Stimulated activated CD8-positive, alpha-beta memory T cell treated with anti-CD3 and anti-CD28 coated beads, Interleukin-2, amount 100 ng/mL, for 48 hours (primary cell): Measurements from ENCODE around the gene SCGB2B2.
"Not testable (repeated sequence)": the region's sequence is repeated elsewhere in the genome, so short reads cannot be mapped to it uniquely, and the experiment has no call there.

Experiments used
- DNase-seq, 2 donors: peaks; one replicate each; pipeline ENCODE4 v3.0.0-alpha.2; 2020; ENCODE audit warnings: low read depth in 2 of 2

SCGB2B2 gene

GRCh38 chr19:34676697-34677385, at the start of gene SCGB2B2:
SCGB2B2 (minus strand) TSS chr19:34677159; CDS start chr19:34594563, 82,596 bp downstream.
- DNase-seq, result peak in 1 of 2 donors; percentile 33

DNA sequence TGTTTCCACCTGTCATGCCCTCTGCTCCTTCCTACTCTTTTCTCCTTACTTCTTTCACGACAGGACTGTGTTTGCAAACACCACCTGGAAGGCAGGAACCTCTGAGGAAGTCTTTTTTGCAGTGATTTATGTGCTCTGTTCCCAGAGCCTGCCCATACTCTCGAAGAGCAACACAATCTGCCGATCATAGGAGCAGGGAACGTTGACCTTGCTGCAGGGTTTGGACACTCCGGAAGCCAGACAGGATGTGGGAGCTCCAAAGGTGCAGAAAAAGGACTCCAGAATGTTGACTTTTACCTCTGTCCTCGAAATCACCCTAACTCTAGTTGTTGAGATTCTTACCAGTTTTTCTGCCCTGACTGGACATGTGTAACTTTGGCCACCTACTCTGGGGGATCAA, 48.4 kb upstream of the SCGB2B2 start:
- DNase-seq, result no peak

DNA sequence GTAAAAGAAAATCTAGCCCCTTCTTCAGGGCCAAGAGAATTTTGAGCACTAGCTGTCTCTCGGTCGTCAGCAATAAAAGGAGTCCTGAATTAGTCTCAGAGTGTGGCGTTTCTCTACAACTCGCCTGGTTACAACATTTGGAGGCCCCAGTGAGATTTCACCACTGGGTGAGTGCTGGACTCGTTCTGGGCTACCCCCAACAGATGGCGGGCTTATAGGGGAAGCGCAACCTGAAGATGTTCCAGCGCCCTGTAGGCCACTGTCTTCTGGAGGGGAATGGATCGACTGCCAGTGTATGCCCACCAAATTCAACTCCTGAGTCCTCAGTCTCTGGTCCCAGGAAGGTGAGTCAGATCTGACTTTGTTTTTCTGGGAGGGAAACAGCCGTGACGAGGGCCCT, 45.4 kb upstream of the SCGB2B2 start:
- DNase-seq, result no peak

GRCh38 chr19:34715357-34715756, 38.4 kb upstream of the SCGB2B2 start:
- DNase-seq, result no peak

GRCh38 chr19:34713262-34713637, 36.3 kb upstream of the SCGB2B2 start:
- no peak for DNase-seq

DNA sequence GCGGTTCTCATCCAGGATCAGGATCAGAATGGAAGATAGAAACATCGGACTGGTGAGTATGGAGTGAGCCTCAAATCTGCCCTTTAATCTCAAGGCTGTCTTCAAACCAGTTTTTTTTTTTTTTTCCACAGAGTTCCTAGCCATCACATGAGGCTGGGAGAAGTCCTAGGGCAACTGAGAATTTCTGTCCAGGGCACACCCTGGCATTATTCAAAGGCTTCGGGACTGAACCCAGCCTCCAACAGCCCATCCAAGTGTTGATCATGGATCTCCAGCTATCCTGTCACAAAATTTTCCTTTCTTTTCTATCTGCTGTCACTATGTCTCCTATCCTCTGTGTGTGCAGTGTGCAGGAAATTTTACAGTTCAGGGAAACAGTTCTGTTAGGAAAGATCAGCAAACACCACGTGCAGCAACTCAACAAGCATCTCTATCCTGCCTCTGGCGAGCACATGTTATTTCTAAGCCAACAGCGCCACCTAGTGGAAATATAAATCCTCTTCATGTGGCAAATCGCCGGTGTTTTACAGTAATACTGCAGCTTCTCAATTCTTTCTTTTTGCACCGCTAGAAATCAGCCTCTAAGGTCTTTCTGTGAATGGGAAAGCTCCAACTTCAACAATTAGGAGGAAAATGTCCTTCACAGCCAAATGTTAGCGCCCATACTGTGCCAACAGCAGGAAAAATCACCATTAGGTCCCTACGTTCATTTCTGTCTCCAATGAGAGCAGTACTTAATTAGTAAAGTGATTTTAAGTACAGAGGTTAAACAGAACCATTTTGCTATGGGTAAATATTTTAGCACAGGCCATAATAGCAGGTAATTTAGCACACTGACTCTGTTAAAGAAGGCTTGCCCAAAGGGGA, 35.7 kb upstream of the SCGB2B2 start:
- DNase-seq, result peak in 1 of 2 donors; percentile 9

DNA sequence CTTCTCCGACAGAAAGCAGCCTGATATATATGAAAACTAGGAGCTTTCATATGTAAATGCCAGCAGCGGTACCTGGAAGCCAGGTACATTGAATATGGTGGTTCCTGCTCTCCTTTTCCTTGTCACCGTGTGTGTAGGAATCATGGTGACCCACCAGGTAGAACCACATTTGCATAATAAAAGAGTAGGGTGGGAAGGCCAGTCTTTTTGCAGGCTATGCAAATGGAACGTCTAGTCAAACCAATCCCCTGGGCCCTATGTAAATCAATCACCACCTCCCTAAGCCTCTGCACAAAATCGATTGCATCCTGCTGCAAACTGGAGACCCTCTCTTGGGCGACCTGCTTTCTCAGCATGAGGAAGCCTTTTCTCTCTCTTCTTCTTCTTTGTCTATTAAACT, 34.9 kb upstream of the SCGB2B2 start:
- no peak for DNase-seq

GRCh38 chr19:34707661-34708060, 30.7 kb upstream of the SCGB2B2 start:
- no peak for DNase-seq

DNA sequence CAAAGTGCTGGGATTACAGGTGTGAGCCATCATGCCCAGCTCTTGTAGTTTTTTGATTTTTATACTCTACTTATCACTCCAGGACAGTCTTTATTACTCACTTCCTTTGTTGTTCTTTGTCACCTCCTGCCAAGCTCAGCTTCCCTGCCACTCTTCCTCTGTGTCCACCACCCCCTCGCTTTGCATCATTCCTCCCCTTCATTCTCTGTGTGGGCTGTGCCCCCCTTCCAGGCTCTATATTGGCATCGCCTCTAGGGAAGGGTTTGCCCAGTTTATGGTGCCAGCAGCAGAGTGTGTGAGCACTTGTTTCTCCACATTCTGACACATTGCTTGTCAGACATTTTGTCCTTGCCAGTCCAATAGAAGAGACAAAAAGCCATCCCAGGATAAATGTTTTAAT, 15.6 kb upstream of the SCGB2B2 start:
- no peak for DNase-seq

DNA sequence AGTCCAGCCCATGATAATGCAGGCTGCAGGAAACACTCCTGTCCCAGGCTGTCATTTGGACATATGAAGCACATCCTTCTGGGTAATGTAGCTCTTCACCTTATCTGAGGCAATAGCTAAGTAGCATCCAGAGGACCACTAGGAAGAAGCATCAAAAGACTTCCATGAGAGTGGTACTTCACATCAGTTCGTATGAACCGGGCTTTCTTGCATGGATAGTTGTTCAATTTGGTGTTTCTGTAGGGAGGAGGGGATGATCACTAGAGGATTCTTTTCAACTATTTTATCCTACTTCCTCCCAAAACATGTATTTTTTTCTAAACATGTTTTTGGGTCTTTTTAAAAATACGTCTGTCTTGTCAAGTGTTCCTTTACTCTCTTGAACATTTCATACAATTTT, 13.4 kb upstream of the SCGB2B2 start:
- DNase-seq, result no peak

GRCh38 chr19:34688592-34688991, 11.6 kb upstream of the SCGB2B2 start:
- DNase-seq, result no peak

- no peak for DNase-seq
Measured at GRCh38 chr19:34687348-34687747, 10.4 kb upstream of the SCGB2B2 start.

DNA sequence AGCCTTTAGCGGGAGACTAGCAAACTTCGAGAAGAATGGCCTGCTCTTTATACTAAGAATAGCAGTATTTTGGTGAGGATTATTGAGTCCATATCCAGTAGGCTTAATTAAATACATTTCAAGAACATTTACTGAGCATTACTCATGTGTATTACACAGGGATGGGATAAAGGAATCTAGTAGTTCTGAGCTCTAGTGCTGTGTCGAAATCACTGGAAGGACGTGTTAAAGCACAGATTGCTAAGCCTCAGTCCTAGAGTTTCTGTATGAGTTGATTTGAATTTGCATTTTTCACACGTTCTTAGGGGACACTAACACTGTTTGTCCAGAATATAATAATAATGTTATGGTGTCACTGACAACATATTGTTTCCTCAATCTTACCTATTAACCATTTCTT, 9.5 kb upstream of the SCGB2B2 start:
- DNase-seq, result no peak

DNA sequence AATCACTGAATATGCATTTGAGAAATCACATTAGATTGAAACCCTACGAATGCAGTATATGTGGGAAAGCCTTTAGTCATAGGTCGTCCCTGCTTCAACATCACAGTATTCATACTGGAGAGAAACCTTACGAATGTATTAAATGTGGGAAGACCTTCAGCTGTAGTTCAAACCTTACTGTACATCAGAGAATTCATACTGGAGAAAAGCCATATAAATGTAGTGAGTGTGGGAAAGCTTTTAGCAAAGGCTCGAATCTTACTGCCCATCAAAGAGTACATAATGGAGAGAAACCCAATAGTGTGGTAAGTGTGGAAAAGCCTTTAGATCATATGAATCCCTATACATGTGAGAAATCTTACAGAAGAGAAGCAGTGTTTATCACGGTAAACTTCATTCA, 8.3 kb upstream of the SCGB2B2 start:
- not testable (repeated sequence) for DNase-seq

DNA sequence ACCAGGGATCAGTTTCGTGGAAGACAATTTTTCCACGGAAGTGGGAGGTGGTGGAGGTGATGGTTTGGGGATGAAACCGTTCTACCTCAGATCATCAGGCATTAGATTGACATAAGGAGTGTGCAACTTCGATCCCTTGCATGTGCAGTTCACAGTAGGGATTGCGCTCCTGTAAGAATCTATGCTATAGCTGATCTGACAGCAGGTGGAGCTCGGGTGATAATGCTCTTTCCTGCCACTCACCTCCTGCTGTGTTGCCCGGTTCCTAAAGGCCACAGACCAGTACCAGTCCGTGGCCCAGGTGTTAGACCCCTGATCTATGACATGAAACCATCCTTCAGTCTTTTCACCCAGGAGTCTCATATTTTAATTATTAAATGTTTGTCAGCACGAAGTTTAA, 4.5 kb upstream of the SCGB2B2 start:
- no peak for DNase-seq

DNA sequence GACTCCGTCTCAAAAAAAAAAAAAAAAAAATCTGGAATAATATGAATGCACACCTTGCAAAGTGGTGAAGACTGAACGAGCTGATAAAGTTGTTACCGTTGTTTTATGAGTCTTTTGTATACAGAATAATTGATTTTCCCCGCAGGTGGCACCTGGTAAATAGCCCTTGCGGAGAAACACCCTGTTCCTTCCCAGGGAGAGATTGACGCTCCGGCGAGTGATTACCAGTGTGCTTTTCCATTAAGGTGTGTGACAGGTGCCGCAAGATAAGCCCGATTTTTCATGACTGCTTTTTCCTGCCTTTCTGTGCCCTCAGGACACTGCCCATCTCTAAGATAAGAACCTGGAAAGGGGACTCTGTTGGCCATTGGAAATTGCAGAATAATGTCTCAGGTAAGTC, 1.5 kb upstream of the SCGB2B2 start:
- DNase-seq, result no peak

DNA sequence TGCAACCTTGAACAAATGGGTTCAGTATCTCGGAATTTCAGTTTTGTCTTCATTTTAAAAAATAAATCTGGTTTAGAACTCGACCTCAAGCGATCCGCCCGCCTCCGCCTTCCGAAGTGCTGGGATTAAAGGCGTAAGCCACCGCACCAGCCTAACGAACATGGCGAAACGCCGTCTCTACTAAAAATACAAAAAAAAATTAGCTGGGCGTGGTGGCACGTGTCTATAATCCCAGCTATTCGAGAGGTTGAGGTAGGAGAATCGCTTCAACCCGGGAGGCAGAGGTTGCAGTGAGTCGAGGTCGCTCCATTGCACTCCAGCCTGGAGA, 1.1 kb upstream of the SCGB2B2 start:
- no peak for DNase-seq

GRCh38 chr19:34677386-34678084, 576 bp upstream of the SCGB2B2 start, which contains the start of gene ZNF302:
ZNF302 (plus strand) TSS chr19:34677678; CDS start chr19:34678805, 1,127 bp downstream.
- DNase-seq, result peak; percentile 92 to 94

- DNase-seq, result no peak
Measured at GRCh38 chr19:34675919-34676318, 1.0 kb downstream of the SCGB2B2 start.

- DNase-seq, result no peak
Measured at GRCh38 chr19:34675250-34675649, 1.7 kb downstream of the SCGB2B2 start.

DNA sequence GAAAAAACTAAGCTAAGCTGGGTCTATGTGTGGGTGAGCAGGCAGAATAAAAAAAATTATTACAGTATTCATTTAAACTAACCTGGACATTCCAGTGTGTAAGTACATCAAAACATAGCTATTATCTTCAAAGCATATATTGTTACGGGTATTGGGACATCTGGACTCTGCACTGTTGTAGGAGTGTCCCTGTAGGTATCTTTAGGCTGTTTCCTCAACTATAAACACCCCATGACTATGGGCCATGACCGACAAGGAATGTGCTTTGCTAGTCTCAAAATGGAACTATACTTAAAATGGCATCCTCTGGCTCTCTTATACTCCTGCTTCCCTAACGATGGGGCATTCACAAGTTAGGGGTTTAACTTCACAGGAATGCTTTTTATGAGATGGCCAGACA, 3.4 kb downstream of the SCGB2B2 start:
- no peak for DNase-seq

- no peak for DNase-seq
Measured at GRCh38 chr19:34671972-34672371, 5.0 kb downstream of the SCGB2B2 start.

GRCh38 chr19:34669305-34669704, 7.7 kb downstream of the SCGB2B2 start:
- no peak for DNase-seq
